Measurements from ENCODE around the gene FSTL4. TPM values are rescaled to one million over a fixed set of nuclear protein-coding genes. Genes with fewer than 3 reads are reported as not detected.

FSTL4 gene
- polyA plus RNA-seq, 2 donors = 0.67 to 2.1 TPM

DNA sequence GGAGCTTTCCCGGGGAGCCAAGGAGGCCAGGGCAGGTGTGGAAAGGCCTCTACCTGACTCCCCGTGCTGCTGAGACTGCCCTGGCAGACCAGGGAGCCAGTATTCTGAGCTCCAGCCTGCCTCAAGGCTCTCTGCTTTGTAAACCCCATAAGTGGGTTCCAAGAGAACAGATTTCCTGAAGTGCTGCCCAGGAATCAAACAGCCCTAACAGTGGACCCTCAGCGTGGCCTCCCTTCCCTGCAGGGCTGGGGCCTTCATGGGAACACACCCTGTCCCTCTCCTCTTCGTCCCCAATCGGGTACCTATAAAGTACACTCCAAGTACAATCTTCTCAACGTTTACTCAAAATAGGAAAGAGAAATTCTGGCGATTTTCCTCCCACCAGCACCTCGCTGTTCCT, 252.5 kb downstream of the FSTL4 start:
- WGBS, 2 donors = 76 to 86% methylated on average over 8 of the region's 8 CpGs
- no peak overlapping the region for H3K4me3 ChIP-seq (ENCODE audit: low read depth in 1 of 2, low read length in 2 of 2)

DNA sequence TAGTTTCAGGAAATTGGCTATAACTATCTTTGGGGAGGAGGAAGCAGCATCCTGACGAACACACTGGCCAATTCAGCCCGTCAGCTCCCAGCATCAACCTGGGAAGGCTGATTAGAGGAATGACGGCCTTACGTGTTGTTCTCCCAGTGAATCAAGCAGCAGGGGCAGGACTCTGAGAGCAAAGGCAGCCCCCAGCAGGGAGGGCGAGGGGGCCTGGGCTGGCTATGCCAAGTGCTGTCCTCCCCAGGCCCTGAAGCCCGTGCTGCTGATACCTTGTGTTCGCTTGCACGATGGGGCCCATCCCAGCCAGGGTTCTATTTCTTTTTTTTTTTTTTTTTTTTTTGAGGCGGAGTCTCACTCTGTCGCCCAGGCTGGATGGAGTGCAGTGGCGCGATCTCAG, 254.1 kb downstream of the FSTL4 start:
- no peaks in the 10 kb centered on the region for H3K36me3 ChIP-seq (ENCODE audit: control insufficient read depth in 2 of 2, insufficient read depth in 2 of 2, low read length in 1 of 2)
- H3K4me3 ChIP-seq (ENCODE audit: low read depth in 1 of 2, low read length in 2 of 2) = no peak overlapping the region
- 94% methylated on average over 11 to 12 of the region's 12 CpGs for WGBS, 2 donors
- H3K4me1 ChIP-seq (ENCODE audit: control insufficient read depth in 2 of 2, insufficient read depth in 2 of 2, low read length in 1 of 2) = no peaks in the 10 kb centered on the region
- H3K9me3 ChIP-seq (ENCODE audit: control insufficient read depth in 2 of 2, insufficient read depth in 1 of 2, low read depth in 1 of 2, low read length in 1 of 2) = no peaks in the 10 kb centered on the region
- no peak overlapping the region for H3K27ac ChIP-seq (ENCODE audit: low read depth in 2 of 2, low read length in 1 of 2)
- H3K27me3 ChIP-seq (ENCODE audit: control insufficient read depth in 1 of 2, insufficient read depth in 2 of 2, low read length in 2 of 2) = no peaks in the 10 kb centered on the region

More for the DNA sequence above, 252.5 kb downstream of the FSTL4 start:
- Histone ChIP-seq H3K27me3 (ENCODE audit: control insufficient read depth in 1 of 2, insufficient read depth in 2 of 2, low read length in 2 of 2) (no peaks in the 10 kb centered on the region), H3K9me3 (ENCODE audit: control insufficient read depth in 2 of 2, insufficient read depth in 1 of 2, low read depth in 1 of 2, low read length in 1 of 2) (no peaks in the 10 kb centered on the region), H3K4me1 (ENCODE audit: control insufficient read depth in 2 of 2, insufficient read depth in 2 of 2, low read length in 1 of 2) (no peaks in the 10 kb centered on the region), H3K27ac (ENCODE audit: low read depth in 2 of 2, low read length in 1 of 2) (no peak overlapping the region), H3K36me3 (ENCODE audit: control insufficient read depth in 2 of 2, insufficient read depth in 2 of 2, low read length in 1 of 2) (no peaks in the 10 kb centered on the region)

DNA sequence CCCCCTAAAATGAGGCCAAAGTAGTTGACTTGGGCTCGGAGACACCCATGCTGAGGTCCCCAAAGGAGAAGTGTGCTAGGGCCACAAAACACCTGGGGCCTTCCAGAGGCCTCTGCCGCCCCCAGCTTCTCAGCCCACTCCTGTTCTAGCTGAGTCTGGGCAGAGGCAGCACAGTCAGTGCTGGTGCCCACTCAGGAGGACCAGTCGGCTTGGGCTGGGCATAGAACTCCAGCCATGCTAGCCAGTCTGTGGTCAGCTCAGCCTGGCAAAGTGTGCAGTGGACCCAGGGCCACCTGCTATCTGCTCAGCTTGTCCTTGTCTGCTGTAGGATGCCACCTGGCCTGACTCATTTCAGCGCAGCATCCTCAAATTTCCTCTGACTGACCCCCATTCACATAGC, 254.6 kb downstream of the FSTL4 start:
- Histone ChIP-seq H3K36me3 (ENCODE audit: control insufficient read depth in 2 of 2, insufficient read depth in 2 of 2, low read length in 1 of 2) (no peaks in the 10 kb centered on the region), H3K27ac (ENCODE audit: low read depth in 2 of 2, low read length in 1 of 2) (no peak overlapping the region), H3K4me1 (ENCODE audit: control insufficient read depth in 2 of 2, insufficient read depth in 2 of 2, low read length in 1 of 2) (no peaks in the 10 kb centered on the region), H3K9me3 (ENCODE audit: control insufficient read depth in 2 of 2, insufficient read depth in 1 of 2, low read depth in 1 of 2, low read length in 1 of 2) (no peaks in the 10 kb centered on the region), H3K4me3 (ENCODE audit: low read depth in 1 of 2, low read length in 2 of 2) (no peak overlapping the region), H3K27me3 (ENCODE audit: control insufficient read depth in 1 of 2, insufficient read depth in 2 of 2, low read length in 2 of 2) (no peaks in the 10 kb centered on the region)
- WGBS, 2 donors = 93 to 99% methylated on average over 4 of the region's 4 CpGs

DNA sequence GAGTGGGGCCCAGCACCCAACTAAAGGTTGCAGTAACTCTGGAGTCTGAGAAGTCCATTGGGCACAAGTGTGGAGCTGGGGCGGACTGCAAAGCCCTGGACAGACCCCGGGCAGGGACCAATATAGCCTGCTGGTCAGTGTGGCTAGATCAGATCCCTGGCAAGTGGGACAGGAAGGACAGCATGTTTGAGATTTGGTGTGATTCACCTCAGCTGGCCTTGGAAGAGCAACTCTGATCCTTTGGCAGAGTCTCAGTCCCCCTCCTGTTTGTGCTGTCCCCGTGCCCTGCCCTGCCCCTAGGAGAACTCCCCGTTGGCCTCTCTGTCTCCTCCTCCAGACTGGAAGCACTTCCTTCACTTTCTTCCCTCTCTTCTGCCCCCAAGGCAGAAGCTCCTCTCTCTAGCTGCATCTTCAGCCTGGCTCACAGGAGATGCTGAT, 255.3 kb downstream of the FSTL4 start:
- Histone ChIP-seq H3K27me3 (ENCODE audit: control insufficient read depth in 1 of 2, insufficient read depth in 2 of 2, low read length in 2 of 2) (no peaks in the 10 kb centered on the region), H3K9me3 (ENCODE audit: control insufficient read depth in 2 of 2, insufficient read depth in 1 of 2, low read depth in 1 of 2, low read length in 1 of 2) (no peaks in the 10 kb centered on the region), H3K4me3 (ENCODE audit: low read depth in 1 of 2, low read length in 2 of 2) (no peak overlapping the region), H3K36me3 (ENCODE audit: control insufficient read depth in 2 of 2, insufficient read depth in 2 of 2, low read length in 1 of 2) (no peaks in the 10 kb centered on the region), H3K4me1 (ENCODE audit: control insufficient read depth in 2 of 2, insufficient read depth in 2 of 2, low read length in 1 of 2) (no peaks in the 10 kb centered on the region), H3K27ac (ENCODE audit: low read depth in 2 of 2, low read length in 1 of 2) (no peak overlapping the region)
- 69 to 80% methylated on average over 4 of the region's 4 CpGs for WGBS, 2 donors

DNA sequence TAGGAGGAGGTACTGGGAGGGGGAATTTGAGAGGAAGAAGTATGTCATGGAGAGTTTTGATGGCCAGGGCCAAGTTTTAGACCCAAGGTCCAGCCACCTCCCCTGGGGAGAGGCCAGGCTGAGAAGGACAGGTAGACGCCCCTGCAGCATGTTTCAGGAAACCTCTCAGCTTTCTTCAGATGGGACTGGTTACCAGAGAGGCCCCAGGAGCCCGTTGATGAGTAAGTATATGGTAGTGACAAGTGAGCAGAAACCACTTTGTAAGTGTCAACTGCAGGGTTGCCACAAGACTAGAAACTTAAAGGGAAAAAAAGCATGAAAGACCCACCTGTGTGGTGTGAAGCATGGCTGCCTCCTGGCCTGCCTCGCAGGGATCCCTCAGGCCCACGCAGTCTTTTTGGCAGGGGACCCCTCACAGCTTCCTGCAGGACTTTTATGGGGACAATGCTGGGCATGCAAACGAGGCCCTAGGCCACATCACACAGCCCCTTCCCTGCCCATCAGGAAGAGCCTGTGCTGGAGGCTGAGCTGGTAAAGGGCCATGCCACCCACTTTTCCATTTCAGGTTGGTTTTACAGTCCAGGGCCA, 255.9 kb downstream of the FSTL4 start:
- 79 to 82% methylated on average over 5 of the region's 5 CpGs for WGBS, 2 donors
- H3K36me3 ChIP-seq (ENCODE audit: control insufficient read depth in 2 of 2, insufficient read depth in 2 of 2, low read length in 1 of 2) = no peaks in the 10 kb centered on the region
- no peak overlapping the region for H3K27ac ChIP-seq (ENCODE audit: low read depth in 2 of 2, low read length in 1 of 2)
- H3K27me3 ChIP-seq (ENCODE audit: control insufficient read depth in 1 of 2, insufficient read depth in 2 of 2, low read length in 2 of 2) = no peaks in the 10 kb centered on the region
- no peaks in the 10 kb centered on the region for H3K9me3 ChIP-seq (ENCODE audit: control insufficient read depth in 2 of 2, insufficient read depth in 1 of 2, low read depth in 1 of 2, low read length in 1 of 2)
- H3K4me3 ChIP-seq (ENCODE audit: low read depth in 1 of 2, low read length in 2 of 2) = no peak overlapping the region
- H3K4me1 ChIP-seq (ENCODE audit: control insufficient read depth in 2 of 2, insufficient read depth in 2 of 2, low read length in 1 of 2) = no peaks in the 10 kb centered on the region

DNA sequence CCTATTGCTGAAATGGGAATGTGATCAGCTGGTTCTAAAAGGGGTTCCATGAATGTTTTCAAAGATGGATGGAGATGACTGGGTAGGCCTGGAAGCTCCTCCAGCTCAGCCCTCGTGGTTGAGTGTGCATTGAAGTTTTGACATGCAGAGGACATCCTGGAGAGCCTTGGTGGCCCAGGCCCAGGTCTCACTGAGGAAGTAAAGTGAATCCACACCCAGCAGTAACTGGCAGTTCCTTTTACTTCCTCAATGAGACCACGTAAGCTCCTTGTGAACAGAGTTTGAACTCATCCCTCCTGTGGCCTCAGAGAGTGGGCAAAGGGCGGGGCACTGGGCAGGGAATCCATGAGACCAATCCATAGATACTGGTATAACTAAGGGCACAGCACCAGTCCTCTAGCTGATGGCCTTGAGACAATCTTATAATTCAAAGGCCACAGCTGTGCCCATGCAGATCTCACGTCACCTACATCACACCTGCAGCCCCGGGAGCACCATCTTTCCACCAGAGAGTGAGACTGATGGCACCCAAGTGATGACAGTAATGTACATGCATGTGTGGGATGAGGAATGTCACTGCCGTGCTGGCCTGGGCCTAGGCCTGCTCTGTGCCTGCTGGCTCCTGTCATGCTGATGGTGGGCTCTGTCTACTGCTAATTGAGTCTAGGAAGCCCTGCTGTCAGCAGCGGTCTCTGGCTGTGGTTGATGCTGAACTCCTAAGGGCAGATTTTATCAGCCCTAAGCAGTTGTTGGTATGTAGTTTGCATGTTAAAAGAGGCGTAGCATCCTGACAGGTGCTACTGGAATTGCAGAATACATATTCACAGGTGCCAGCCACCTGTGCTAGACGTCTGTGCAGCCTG, 257.8 kb downstream of the FSTL4 start:
- Histone ChIP-seq H3K9me3 (ENCODE audit: control insufficient read depth in 2 of 2, insufficient read depth in 1 of 2, low read depth in 1 of 2, low read length in 1 of 2) (no peaks in the 10 kb centered on the region), H3K27ac (ENCODE audit: low read depth in 2 of 2, low read length in 1 of 2) (no peak overlapping the region), H3K36me3 (ENCODE audit: control insufficient read depth in 2 of 2, insufficient read depth in 2 of 2, low read length in 1 of 2) (no peaks in the 10 kb centered on the region), H3K27me3 (ENCODE audit: control insufficient read depth in 1 of 2, insufficient read depth in 2 of 2, low read length in 2 of 2) (no peaks in the 10 kb centered on the region), H3K4me3 (ENCODE audit: low read depth in 1 of 2, low read length in 2 of 2) (no peak overlapping the region), H3K4me1 (ENCODE audit: control insufficient read depth in 2 of 2, insufficient read depth in 2 of 2, low read length in 1 of 2) (no peaks in the 10 kb centered on the region)
- WGBS, 2 donors = 83 to 85% methylated on average over 9 of the region's 9 CpGs

DNA sequence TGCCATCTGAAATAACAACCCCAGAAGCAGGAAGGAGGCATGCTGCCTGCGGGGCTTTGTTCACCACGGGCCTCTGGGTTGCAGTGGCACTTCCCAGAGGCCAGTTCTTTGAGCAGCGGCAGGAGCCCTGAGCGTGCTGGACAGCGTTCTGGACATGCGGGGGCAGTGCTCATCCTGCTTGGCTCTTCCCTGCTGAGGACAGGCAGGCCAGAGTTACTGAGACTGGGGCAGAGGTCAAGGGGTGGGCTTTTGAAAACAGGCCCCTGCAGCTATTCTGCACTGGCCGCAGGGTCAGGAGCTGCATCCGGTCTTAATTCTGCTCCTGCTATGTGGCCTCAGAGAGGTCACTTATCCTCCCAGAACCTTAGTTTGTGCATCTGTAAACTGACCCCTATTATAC, 258.6 kb downstream of the FSTL4 start:
- Histone ChIP-seq H3K4me3 (ENCODE audit: low read depth in 1 of 2, low read length in 2 of 2) (no peak overlapping the region), H3K9me3 (ENCODE audit: control insufficient read depth in 2 of 2, insufficient read depth in 1 of 2, low read depth in 1 of 2, low read length in 1 of 2) (no peaks in the 10 kb centered on the region), H3K27ac (ENCODE audit: low read depth in 2 of 2, low read length in 1 of 2) (no peak overlapping the region), H3K4me1 (ENCODE audit: control insufficient read depth in 2 of 2, insufficient read depth in 2 of 2, low read length in 1 of 2) (no peaks in the 10 kb centered on the region), H3K36me3 (ENCODE audit: control insufficient read depth in 2 of 2, insufficient read depth in 2 of 2, low read length in 1 of 2) (no peaks in the 10 kb centered on the region), H3K27me3 (ENCODE audit: control insufficient read depth in 1 of 2, insufficient read depth in 2 of 2, low read length in 2 of 2) (no peaks in the 10 kb centered on the region)
- 68 to 72% methylated on average over 8 of the region's 8 CpGs for WGBS, 2 donors

DNA sequence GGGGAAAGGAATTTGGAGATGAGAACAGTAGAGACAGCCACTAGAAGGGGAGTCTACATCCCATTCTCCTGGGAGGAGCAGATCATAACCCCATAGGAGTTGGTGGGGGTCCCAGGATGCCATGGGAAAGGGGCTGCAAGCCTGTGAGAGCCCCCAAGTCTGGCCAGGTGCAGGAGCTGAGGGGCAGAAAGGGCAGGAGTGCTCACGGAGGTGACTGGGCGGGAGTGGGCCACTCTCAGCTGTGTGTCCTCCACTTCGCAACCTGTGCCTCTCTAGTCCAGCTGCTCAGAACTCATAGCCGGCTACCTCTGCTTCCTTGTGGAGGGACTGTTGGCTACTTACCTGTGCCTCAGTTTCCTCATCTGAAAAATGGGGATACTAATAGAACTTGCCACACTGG, 263.9 kb downstream of the FSTL4 start:
- H3K27ac ChIP-seq (ENCODE audit: low read depth in 2 of 2, low read length in 1 of 2) = no peak overlapping the region
- H3K9me3 ChIP-seq (ENCODE audit: control insufficient read depth in 2 of 2, insufficient read depth in 1 of 2, low read depth in 1 of 2, low read length in 1 of 2) = no peaks in the 10 kb centered on the region
- no peak overlapping the region for H3K4me3 ChIP-seq (ENCODE audit: low read depth in 1 of 2, low read length in 2 of 2)
- 93 to 96% methylated on average over 4 of the region's 4 CpGs for WGBS, 2 donors
- no peaks in the 10 kb centered on the region for H3K27me3 ChIP-seq (ENCODE audit: control insufficient read depth in 1 of 2, insufficient read depth in 2 of 2, low read length in 2 of 2)
- no peaks in the 10 kb centered on the region for H3K4me1 ChIP-seq (ENCODE audit: control insufficient read depth in 2 of 2, insufficient read depth in 2 of 2, low read length in 1 of 2)
- H3K36me3 ChIP-seq (ENCODE audit: control insufficient read depth in 2 of 2, insufficient read depth in 2 of 2, low read length in 1 of 2) = no peaks in the 10 kb centered on the region

DNA sequence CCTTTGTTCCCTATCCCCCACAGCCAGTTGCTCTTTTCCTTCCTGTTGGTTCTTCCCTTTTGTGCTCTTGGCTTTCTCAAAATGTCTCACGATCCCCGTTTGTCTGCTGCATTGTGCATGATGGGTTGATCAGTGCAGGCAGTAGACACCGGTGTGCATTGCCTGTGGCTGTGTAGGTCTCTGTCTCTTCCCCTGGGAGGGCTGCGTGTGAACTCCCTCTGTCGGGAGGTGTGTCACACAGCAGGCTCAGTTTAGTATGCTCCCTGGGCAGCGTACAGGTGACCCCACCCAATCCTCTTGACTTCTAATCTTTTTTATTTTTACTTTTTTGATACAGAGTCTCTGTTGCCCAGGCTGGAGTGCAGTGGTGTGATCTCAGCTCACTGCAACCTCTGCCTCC, 265.3 kb downstream of the FSTL4 start:
- no peaks in the 10 kb centered on the region for H3K36me3 ChIP-seq (ENCODE audit: control insufficient read depth in 2 of 2, insufficient read depth in 2 of 2, low read length in 1 of 2)
- no peaks in the 10 kb centered on the region for H3K4me1 ChIP-seq (ENCODE audit: control insufficient read depth in 2 of 2, insufficient read depth in 2 of 2, low read length in 1 of 2)
- no peaks in the 10 kb centered on the region for H3K27me3 ChIP-seq (ENCODE audit: control insufficient read depth in 1 of 2, insufficient read depth in 2 of 2, low read length in 2 of 2)
- WGBS, 2 donors = 55 to 71% methylated on average over 6 of the region's 6 CpGs
- H3K27ac ChIP-seq (ENCODE audit: low read depth in 2 of 2, low read length in 1 of 2) = no peak overlapping the region
- H3K4me3 ChIP-seq (ENCODE audit: low read depth in 1 of 2, low read length in 2 of 2) = no peak overlapping the region
- no peaks in the 10 kb centered on the region for H3K9me3 ChIP-seq (ENCODE audit: control insufficient read depth in 2 of 2, insufficient read depth in 1 of 2, low read depth in 1 of 2, low read length in 1 of 2)

DNA sequence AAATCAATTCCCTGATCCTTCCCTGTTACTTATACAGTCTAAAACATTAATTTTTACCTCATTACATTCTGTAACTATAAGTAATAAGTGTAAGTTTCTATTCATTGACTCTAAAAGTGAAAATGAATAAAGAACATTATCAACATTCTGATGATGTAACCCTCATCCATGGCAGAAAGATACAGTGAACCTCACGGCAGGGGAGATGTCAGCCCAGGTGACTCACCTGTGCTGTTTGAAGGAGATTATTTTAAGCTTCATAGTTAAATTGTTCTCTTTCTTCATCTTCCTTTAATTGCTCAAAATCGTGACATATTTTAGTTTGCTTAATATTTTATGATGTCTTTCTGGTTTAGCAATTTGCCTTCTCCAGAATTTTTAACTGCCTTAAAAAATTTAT, 268.1 kb downstream of the FSTL4 start:
- H3K27me3 ChIP-seq (ENCODE audit: control insufficient read depth in 1 of 2, insufficient read depth in 2 of 2, low read length in 2 of 2) = no peaks in the 10 kb centered on the region
- H3K4me3 ChIP-seq (ENCODE audit: low read depth in 1 of 2, low read length in 2 of 2) = no peak overlapping the region
- 37 to 62% methylated on average over 2 of the region's 2 CpGs for WGBS, 2 donors
- H3K36me3 ChIP-seq (ENCODE audit: control insufficient read depth in 2 of 2, insufficient read depth in 2 of 2, low read length in 1 of 2) = no peaks in the 10 kb centered on the region
- no peaks in the 10 kb centered on the region for H3K4me1 ChIP-seq (ENCODE audit: control insufficient read depth in 2 of 2, insufficient read depth in 2 of 2, low read length in 1 of 2)
- H3K9me3 ChIP-seq (ENCODE audit: control insufficient read depth in 2 of 2, insufficient read depth in 1 of 2, low read depth in 1 of 2, low read length in 1 of 2) = no peaks in the 10 kb centered on the region
- no peak overlapping the region for H3K27ac ChIP-seq (ENCODE audit: low read depth in 2 of 2, low read length in 1 of 2)
